ENCODE results near the gene SPINK5. TPM values are rescaled to one million over a fixed set of nuclear protein-coding genes. Genes with fewer than 3 reads are reported as not detected.
"Not testable (repeated sequence)": the region's sequence is repeated elsewhere in the genome, so short reads cannot be mapped to it uniquely, and the experiment has no call there.

The SPINK5 gene
- total and polyA plus RNA-seq, 10 donors: 0.11 to 0.51 (median 0.26) TPM; not detected in 5

DNA sequence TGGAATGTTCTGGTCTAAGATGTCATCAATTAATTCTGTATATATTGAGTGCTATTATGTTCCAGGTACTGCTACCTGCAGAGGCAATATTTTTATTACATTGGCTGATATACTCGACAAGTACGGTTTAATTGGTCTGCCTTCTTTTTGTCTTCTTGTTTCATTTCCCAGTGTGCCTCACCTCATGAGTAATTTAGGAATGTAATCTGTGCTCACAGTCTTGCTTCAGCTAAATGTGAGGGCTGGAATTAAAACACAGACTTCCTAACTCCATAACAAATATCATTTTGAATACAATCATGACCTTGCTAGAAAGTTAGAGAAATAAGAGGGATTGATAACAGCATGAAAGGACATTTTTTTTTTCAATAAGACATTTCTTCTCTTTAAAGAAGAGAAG lies 20.1 kb upstream of the SPINK5 start:
- intact Hi-C loops (cut with DNase I; ENCODE audit: low total_unique reads): no loop called here
- no peak for TF ChIP-seq POLR2A (IDR thresholded peaks at IDR 0.05)
- TF ChIP-seq, protein P1, sequence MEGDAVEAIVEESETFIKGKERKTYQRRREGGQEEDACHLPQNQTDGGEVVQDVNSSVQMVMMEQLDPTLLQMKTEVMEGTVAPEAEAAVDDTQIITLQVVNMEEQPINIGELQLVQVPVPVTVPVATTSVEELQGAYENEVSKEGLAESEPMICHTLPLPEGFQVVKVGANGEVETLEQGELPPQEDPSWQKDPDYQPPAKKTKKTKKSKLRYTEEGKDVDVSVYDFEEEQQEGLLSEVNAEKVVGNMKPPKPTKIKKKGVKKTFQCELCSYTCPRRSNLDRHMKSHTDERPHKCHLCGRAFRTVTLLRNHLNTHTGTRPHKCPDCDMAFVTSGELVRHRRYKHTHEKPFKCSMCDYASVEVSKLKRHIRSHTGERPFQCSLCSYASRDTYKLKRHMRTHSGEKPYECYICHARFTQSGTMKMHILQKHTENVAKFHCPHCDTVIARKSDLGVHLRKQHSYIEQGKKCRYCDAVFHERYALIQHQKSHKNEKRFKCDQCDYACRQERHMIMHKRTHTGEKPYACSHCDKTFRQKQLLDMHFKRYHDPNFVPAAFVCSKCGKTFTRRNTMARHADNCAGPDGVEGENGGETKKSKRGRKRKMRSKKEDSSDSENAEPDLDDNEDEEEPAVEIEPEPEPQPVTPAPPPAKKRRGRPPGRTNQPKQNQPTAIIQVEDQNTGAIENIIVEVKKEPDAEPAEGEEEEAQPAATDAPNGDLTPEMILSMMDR (IDR thresholded peaks at IDR 0.05 in 8 of 11, conservative IDR thresholded peaks at IDR 0.05 in 3 of 11): no peak
- TF ChIP-seq POLR2AphosphoS5 (IDR thresholded peaks at IDR 0.05): no peak
- no peaks in the 10 kb centered on the region for H3K36me3 ChIP-seq

DNA sequence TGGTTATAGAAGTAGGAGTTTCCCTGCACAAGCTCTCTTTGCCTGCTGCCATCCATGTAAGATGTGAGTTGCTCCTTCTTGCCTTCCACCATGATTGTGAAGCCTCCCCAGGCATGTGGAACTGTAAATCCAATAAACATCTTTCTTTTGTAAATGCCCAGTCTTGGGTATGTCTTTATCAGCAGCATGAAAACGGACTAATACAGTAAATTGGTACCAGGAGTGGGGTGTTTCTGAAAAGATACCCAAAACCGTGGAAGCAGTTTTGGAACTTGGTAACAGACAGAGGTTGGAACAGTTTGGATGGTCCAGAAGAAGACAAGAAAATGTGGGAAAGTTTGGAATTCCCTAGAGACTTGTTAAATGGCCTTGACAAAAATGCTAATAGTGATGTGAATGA lies 8.6 kb upstream of the SPINK5 start:
- H3K27me3 ChIP-seq (replicated peaks in 1 of 7); intact Hi-C loops (cut with DNase I; ENCODE audit: low total_unique reads); H3K4me3 ChIP-seq; H3K27ac ChIP-seq; H3K4me1 ChIP-seq; H3K36me3 ChIP-seq; DNase-seq: not testable (repeated sequence)
- H3K9me3 ChIP-seq: peaks cover 0 to 44% (median 36%) of the 10 kb centered on the region in 8 donors
- 52 to 77% (median 70%) methylated on average over 2 of the region's 2 CpGs for WGBS, 5 donors

More for the DNA sequence above, 20.1 kb upstream of the SPINK5 start:
- Histone ChIP-seq H3K27me3 (replicated peaks in 1 of 7) (no peaks in the 10 kb centered on the region), H3K4me3 (no peak overlapping the region), H3K27ac (no peak overlapping the region), H3K9me3 (peaks cover 0 to 6% (median 0%) of the 10 kb centered on the region in 8 donors), H3K4me1 (no peaks in the 10 kb centered on the region)
- DNase-seq: no peak
- WGBS, 5 donors: 92 to 97% (median 92%) methylated on average over 2 of the region's 2 CpGs

DNA sequence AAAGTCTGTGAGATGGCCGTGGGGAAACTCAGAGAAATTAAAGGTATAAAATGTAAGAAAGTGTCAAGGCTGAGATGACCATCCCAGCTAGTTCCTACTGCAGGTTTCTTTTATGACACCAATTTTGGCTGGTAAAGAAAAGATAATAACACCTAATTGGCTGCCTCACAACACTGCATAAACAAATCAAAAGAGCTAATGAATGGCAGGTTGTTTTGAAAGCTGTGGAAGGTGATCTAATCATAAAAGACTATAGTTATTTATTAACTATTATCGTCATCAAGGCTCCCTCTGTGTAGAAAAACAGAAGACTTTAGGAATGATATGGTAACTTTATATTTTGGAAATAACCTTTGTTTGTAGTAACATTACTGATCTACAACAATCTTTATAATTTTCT lies 3.5 kb upstream of the SPINK5 start:
- TF ChIP-seq, protein P1 (IDR thresholded peaks at IDR 0.05 in 8 of 11, conservative IDR thresholded peaks at IDR 0.05 in 3 of 11): no peak
- TF ChIP-seq POLR2A (IDR thresholded peaks at IDR 0.05) (no peak), POLR2AphosphoS5 (IDR thresholded peaks at IDR 0.05) (no peak)
- WGBS, 5 donors: 43 to 48% (median 45%) methylated on average over 2 of the region's 2 CpGs
- no peak for DNase-seq
- intact Hi-C loops (cut with DNase I; ENCODE audit: low total_unique reads): no loop called here
- peaks cover 0 to 24% (median 18%) of the 10 kb centered on the region in 8 donors for H3K9me3 ChIP-seq
- H3K4me1 ChIP-seq: no peaks in the 10 kb centered on the region
- H3K4me3 ChIP-seq: no peak overlapping the region
- no peaks in the 10 kb centered on the region for H3K27me3 ChIP-seq (replicated peaks in 1 of 7)
- H3K36me3 ChIP-seq: no peaks in the 10 kb centered on the region
- no peak overlapping the region for H3K27ac ChIP-seq

DNA sequence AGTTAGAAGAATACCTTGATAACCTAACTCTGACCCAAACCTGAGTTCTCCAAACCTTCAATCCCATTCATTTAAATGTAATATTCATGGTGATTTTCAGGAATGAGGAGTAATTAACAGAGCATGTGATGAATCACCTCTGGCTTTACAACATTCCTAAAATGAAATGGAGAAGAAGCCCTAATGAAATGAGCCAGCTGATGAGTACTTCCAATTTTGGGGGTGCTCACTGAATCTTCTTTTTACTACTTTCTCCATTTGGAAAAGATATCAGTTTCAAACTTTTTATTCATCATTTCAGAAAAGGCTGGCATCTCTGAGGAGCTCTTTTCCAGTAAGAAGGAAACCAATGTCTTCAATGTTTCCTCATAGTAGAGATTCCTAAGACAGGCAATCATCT lies 2.9 kb upstream of the SPINK5 start:
- intact Hi-C loops (cut with DNase I; ENCODE audit: low total_unique reads): no loop called here
- no peak for DNase-seq
- TF ChIP-seq POLR2AphosphoS5 (IDR thresholded peaks at IDR 0.05) (no peak), POLR2A (IDR thresholded peaks at IDR 0.05) (no peak)
- TF ChIP-seq, protein P1 (IDR thresholded peaks at IDR 0.05 in 8 of 11, conservative IDR thresholded peaks at IDR 0.05 in 3 of 11): no peak
- Histone ChIP-seq H3K27ac (no peak overlapping the region), H3K36me3 (no peaks in the 10 kb centered on the region), H3K9me3 (peaks cover 0 to 18% (median 12%) of the 10 kb centered on the region in 8 donors), H3K4me3 (no peak overlapping the region), H3K27me3 (replicated peaks in 1 of 7) (no peaks in the 10 kb centered on the region), H3K4me1 (no peaks in the 10 kb centered on the region)

DNA sequence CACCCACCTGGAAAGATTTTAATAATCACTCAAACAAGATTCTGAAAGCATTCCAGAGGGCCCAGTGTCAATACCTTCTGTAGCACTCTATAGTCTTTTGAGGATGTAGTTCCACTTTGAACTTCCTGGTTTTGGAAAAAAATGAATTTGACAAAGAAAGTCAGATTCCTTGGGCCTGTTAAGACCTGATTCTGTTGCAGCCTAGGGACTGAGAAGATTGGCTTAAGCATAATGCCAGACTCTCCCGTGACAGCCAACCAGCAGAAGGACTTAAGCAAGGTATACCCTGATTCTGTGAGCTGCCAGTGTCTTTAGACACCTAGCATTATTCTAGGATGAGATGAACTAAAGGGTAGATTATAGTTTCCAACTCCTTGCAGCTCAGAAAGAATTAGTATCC lies 6.8 kb downstream of the SPINK5 start:
- H3K4me3 ChIP-seq: no peak overlapping the region
- no peaks in the 10 kb centered on the region for H3K4me1 ChIP-seq
- H3K9me3 ChIP-seq: peaks cover 0 to 2% (median under 1%) of the 10 kb centered on the region in 8 donors
- no peak for DNase-seq
- no peaks in the 10 kb centered on the region for H3K36me3 ChIP-seq
- H3K27ac ChIP-seq: no peak overlapping the region
- WGBS, 5 donors: 42 to 88% (median 76%) methylated on average over 1 of the region's 1 CpG
- no peaks in the 10 kb centered on the region for H3K27me3 ChIP-seq (replicated peaks in 1 of 7)
- TF ChIP-seq POLR2A (IDR thresholded peaks at IDR 0.05) (no peak), POLR2AphosphoS5 (IDR thresholded peaks at IDR 0.05) (no peak)
- TF ChIP-seq, protein P1 (IDR thresholded peaks at IDR 0.05 in 8 of 11, conservative IDR thresholded peaks at IDR 0.05 in 3 of 11): no peak
- intact Hi-C loops (cut with DNase I; ENCODE audit: low total_unique reads): no loop called here

Data from spleen (tissue), 11 donors.